Esophagus (tissue), 2 donors: ENCODE results near the gene PTPRJ. TPM values are rescaled to one million over a fixed set of nuclear protein-coding genes. Genes with fewer than 3 reads are reported as not detected.
"Not testable (repeated sequence)": the region's sequence is repeated elsewhere in the genome, so short reads cannot be mapped to it uniquely, and the experiment has no call there.

Experiments used
- H3K27ac ChIP-seq, 2 donors: one replicate each; pipeline ENCODE4 v1.5.1; 2013; ENCODE audit warnings: low read depth in 2 of 2, mild to moderate bottlenecking in 2 of 2, inconsistent platforms in 1 of 2, low read length in 1 of 2, moderate library complexity in 1 of 2
- H3K27me3 ChIP-seq, 2 donors: one replicate each; pipeline ENCODE4 v1.6.1; 2013; ENCODE audit warnings: low read length in 2 of 2, control low read depth in 1 of 2, mild to moderate bottlenecking in 1 of 2; ENCODE audit not compliant: insufficient read depth in 2 of 2, control insufficient read depth in 1 of 2
- H3K36me3 ChIP-seq, 2 donors: one replicate each; pipeline ENCODE4 v1.6.1; 2013; ENCODE audit warnings: low read length in 1 of 2; ENCODE audit not compliant: control insufficient read depth in 2 of 2, insufficient read depth in 2 of 2
- H3K4me1 ChIP-seq, 2 donors: one replicate each; pipeline ENCODE4 v1.6.1; 2013; ENCODE audit warnings: low read length in 1 of 2; ENCODE audit not compliant: control insufficient read depth in 2 of 2, insufficient read depth in 2 of 2
- H3K4me3 ChIP-seq, 2 donors: one replicate each; pipeline ENCODE4 v1.5.1; 2013; ENCODE audit warnings: low read length in 2 of 2, mild to moderate bottlenecking in 2 of 2, low read depth in 1 of 2, moderate library complexity in 1 of 2
- H3K9me3 ChIP-seq, 2 donors: one replicate each; pipeline ENCODE4 v1.6.1; 2013; ENCODE audit warnings: mild to moderate bottlenecking in 2 of 2, low read depth in 1 of 2, low read length in 1 of 2, moderate library complexity in 1 of 2; ENCODE audit not compliant: control insufficient read depth in 2 of 2, insufficient read depth in 1 of 2
- WGBS, 2 donors: extraction: QIAGEN DNeasy Blood & Tissue Kit; methylation state at CpG; one replicate each; pipeline ENCODE4 v1.1.7; 2013; 5-methylcytosine and 5-hydroxymethylcytosine counted together
- polyA plus RNA-seq, 2 donors: library from polyadenylated mRNA; stranded (reverse); fragments of 200-250 nt; gene quantifications; one replicate each; pipeline ENCODE4 v1.2.3, GENCODE V29; 2013
- donor health status: healthy with polysubstance abuse.
- donor health status: Bipolar disorder and iron deficiency.

Gene PTPRJ
- polyA plus RNA-seq, 2 donors = 0.47 to 0.55 TPM

DNA sequence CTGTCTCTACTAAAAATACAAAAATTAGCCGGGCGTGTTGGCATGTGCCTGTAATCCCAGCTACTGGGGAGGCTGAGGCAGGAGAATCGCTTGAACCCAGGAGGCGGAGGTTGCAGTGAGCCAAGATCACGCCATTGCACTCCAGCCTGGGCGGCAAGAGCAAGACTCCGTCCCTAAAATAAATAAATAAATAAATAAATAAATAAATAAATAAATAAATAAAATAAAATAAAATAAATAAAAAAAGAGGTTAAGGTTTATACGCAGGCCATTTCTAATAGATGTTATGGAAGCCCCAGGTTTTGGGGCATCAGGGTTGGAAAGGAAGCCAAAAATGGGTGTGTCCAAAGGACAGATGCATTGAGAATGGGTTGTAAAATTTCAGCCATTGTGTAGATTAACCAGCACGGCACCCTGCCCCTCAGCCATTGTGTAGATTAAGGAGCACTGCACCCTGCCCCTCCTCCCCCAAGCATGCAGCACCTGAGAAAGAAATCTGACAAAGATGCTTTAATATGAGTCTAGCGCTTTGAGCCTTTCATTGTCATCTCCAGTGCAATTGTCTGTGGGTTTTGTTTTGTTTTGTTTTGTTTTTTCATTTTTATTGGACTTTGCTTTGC lies 41.0 kb downstream of the PTPRJ start:
- 96% methylated on average over 10 of the region's 10 CpGs for WGBS, 2 donors
- H3K36me3 ChIP-seq, H3K27ac ChIP-seq, H3K9me3 ChIP-seq, H3K4me3 ChIP-seq, H3K4me1 ChIP-seq, H3K27me3 ChIP-seq: not testable (repeated sequence)

DNA sequence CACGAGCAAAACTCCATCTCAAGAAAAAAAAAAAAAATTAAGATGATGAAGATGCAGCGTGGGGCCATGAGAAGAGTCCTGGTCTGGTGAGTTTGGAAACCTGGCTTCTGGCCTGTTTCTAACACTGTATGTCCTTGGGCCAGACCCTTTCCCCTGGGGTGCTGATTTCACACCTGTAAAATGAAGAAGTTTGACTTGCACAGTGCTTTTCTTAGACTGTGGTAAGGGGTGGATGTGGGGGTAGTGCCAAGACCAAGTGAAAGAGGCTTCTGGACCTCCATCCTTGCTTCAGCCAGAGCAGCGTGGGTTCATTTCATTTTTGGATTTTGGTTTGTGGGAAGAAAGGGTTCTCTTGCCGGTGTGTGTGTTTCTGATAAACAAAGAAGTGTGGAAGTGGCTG lies 42.1 kb downstream of the PTPRJ start:
- Histone ChIP-seq H3K4me1 (peaks cover 2 to 3% of the 10 kb centered on the region in 2 donors), H3K4me3 (no peak overlapping the region), H3K9me3 (no peaks in the 10 kb centered on the region), H3K36me3 (no peaks in the 10 kb centered on the region), H3K27ac (no peak overlapping the region), H3K27me3 (no peaks in the 10 kb centered on the region)
- 83 to 90% methylated on average over 4 of the region's 4 CpGs for WGBS, 2 donors

DNA sequence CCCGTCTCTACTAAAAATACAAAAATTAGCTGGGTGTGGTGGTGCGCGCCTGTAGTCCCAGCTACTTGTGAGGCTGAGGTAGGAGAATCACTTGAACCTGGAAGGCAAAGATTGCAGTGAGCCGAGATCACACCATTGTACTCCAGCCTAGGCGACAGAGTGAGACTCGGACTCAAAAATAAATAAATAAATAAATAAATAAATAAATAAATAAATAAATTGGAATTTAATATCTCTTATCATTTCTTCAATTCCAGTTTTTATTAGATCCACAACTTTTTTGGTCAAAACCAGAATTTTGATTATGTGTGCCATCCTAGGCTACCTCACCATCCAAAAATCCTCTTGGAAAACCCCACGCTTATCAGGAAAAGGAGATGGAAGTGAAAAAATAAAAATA lies 43.2 kb downstream of the PTPRJ start:
- not testable (repeated sequence) for H3K9me3 ChIP-seq, H3K27me3 ChIP-seq, H3K36me3 ChIP-seq, H3K4me3 ChIP-seq, H3K27ac ChIP-seq, H3K4me1 ChIP-seq
- WGBS, 2 donors = 95 to 97% methylated on average over 7 of the region's 7 CpGs

DNA sequence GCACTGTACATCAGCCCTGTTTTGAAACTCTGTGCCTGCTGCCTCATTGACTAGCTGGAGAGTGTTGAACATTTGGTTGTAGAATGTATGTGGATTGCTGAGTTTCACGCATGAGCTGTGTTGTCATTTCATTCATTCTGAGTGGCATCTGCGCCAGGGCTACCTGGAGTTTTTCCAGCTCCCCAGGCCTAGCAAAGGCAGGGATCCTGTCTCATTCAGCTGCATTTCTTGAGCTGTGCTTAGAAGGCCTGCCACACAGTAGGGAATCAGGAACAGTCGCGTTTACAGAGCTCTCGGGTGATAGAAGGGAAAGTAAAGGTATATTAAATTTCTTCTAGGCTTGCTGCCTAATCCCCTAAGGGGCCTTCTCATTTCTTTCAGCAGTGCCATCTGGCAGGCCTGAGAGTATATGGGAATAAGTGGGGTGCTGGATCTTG lies 44.3 kb downstream of the PTPRJ start:
- Histone ChIP-seq H3K27ac (no peak overlapping the region), H3K4me3 (no peak overlapping the region), H3K4me1 (peaks cover 0 to 5% of the 10 kb centered on the region in 2 donors), H3K27me3 (no peaks in the 10 kb centered on the region), H3K9me3 (no peaks in the 10 kb centered on the region), H3K36me3 (no peaks in the 10 kb centered on the region)
- 55 to 62% methylated on average over 5 of the region's 5 CpGs for WGBS, 2 donors

DNA sequence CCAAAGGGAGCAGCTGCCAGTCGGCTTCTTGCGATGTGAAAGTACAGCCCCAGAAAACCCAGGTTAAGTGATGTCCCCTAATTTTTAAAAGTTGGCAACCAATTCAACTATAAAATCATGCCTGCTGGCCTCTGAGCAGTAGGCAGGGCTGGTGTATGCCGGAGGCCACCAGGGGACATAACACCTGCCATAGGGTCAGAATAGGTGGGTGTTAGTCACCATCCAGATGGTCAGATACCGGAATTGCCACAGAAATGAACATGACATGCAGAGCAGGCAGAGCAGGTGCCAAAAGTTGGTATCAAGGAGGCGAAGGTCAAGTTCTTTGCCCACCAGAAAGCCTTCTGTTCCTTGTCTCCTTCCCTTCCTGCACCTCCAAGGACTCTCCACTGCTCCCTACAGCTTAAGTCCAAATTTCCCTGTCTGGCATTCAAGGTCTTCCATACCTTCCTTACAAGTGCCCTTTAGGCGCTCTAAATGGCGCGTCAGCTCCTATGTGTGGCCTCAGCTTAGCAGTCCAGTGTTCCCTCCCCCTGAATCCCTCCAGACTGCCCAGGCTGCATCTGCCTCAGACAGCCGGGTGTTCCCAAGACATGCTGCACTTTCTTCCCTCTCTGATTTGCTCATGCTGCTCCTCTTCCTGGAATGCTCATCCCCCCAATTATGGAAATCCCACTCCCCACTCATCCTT lies 45.1 kb downstream of the PTPRJ start:
- no peak overlapping the region for H3K4me3 ChIP-seq
- no peaks in the 10 kb centered on the region for H3K36me3 ChIP-seq
- WGBS, 2 donors = 91 to 92% methylated on average over 9 of the region's 9 CpGs
- H3K27ac ChIP-seq = no peak overlapping the region
- peaks cover 0 to 5% of the 10 kb centered on the region in 2 donors for H3K4me1 ChIP-seq
- H3K9me3 ChIP-seq = no peaks in the 10 kb centered on the region
- H3K27me3 ChIP-seq = no peaks in the 10 kb centered on the region

DNA sequence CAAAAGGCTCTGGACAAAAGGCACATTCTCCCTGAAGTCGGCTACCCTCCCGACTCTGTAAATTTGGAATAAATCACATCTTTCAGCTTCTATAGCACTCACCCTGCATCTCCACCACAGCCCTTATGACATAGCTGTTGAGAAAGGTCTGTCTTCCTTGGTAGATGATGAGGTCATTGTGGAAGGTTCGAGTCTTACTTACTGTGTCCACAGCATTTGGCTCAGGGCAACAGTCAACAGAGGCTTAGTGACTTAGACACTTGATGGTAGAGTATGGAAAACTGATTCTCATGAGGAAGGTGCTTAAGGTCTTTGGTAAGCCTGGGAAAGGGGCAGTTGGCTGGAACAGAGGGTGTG lies 45.6 kb downstream of the PTPRJ start:
- peaks cover 0 to 5% of the 10 kb centered on the region in 2 donors for H3K4me1 ChIP-seq
- H3K4me3 ChIP-seq = no peak overlapping the region
- H3K36me3 ChIP-seq = no peaks in the 10 kb centered on the region
- 86 to 87% methylated on average over 3 of the region's 3 CpGs for WGBS, 2 donors
- no peaks in the 10 kb centered on the region for H3K27me3 ChIP-seq
- no peak overlapping the region for H3K27ac ChIP-seq
- H3K9me3 ChIP-seq = no peaks in the 10 kb centered on the region

DNA sequence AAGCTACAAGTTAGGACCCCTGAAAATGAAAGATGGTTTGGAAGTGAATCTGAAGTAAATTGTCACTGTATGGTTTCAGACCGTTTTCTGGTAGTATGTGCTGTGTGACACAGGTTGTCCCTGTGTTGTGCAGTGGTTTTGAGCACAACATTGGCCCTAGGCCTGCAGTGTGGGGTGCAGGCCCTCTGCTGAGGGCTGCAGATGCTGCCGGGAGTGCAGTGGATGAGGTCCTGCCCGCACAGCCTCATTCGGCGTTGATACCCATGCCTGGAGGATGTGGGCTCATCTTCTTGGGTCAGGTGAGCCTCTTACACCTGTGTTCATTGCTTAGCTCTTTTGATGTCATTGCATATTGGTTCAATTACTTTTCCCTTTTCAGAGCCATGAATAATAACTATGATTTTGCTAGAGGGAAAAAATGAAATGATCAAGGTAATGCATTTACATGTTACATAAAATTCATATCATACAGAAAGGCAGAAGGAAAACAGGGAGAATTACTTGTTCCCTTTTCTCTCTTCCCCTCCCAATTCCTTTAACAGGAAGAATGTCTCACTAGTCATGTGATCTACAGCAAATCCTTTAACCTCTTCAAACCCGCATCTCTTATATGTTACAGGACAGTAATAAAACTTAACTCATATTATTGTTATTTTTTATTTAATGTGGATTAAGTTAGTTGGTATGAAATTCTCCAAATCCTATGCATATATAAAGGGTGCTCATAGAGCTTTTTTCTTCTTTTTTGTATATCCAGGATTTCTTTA lies 48.7 kb downstream of the PTPRJ start:
- peak overlapping the region; percentile 0 to 16 for H3K27ac ChIP-seq
- H3K9me3 ChIP-seq = no peaks in the 10 kb centered on the region
- no peak overlapping the region for H3K4me3 ChIP-seq
- H3K36me3 ChIP-seq = no peaks in the 10 kb centered on the region
- H3K27me3 ChIP-seq = no peaks in the 10 kb centered on the region
- WGBS, 2 donors = 59 to 64% methylated on average over 6 of the region's 6 CpGs
- H3K4me1 ChIP-seq = peaks cover 0 to 5% of the 10 kb centered on the region in 2 donors

DNA sequence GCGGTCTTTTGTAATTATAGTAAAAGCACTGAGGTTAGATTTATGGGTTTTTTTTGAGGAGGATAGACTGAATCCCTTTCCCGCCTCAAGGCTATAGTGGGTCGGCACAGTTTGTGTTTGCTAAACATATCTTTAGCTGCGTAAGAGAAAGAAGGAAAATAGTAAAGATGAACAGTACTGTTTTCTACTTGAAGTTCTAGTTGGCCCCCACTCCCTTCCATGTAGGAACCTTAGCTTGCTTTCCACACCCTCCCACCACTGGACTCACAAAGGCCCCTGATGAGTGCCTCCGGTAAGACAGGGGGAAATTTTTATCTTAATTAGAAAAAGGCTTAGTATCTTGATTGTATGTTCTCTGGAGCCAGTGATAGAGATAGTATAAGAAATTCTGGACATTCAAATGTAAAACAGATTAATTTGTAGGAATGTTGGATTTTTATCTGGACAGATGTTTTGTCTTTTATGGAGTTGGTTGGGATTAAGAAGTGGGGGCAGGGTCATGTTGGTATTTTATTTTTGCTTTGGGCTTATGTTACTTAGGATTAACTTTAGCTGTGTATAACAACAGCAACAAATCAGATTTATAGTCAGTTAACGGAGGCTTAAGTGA lies 49.4 kb downstream of the PTPRJ start:
- H3K27ac ChIP-seq = no peak overlapping the region

DNA sequence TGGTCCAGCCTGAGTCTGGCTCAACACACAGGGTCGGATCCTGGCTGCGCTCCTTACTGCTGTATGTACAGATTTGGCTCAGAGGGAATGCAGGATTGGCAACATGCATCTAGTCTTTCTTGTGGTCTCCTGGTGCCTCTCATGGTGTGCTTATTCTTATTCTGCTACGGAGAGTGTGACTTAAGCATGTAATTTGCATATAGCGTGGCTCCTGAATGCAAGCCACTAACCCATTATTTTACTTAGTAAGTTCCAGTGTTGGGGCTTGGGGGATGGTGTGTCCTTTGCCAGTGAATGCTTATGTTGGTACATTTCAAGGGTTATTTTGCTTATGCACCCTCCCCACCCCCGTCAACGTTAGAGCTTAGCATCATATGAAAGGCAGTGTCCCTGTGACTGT lies 51.2 kb downstream of the PTPRJ start:
- H3K9me3 ChIP-seq = no peaks in the 10 kb centered on the region
- H3K36me3 ChIP-seq = peaks cover 0 to 2% of the 10 kb centered on the region in 2 donors
- WGBS, 2 donors = 83 to 91% methylated on average over 6 of the region's 6 CpGs
- H3K4me1 ChIP-seq = peaks cover 0 to 5% of the 10 kb centered on the region in 2 donors
- no peak overlapping the region for H3K4me3 ChIP-seq
- H3K27me3 ChIP-seq = no peaks in the 10 kb centered on the region
- no peak overlapping the region for H3K27ac ChIP-seq

More for the DNA sequence above, 49.4 kb downstream of the PTPRJ start:
- WGBS, 2 donors = 73 to 78% methylated on average over 6 of the region's 6 CpGs
- H3K4me1 ChIP-seq = peaks cover 0 to 5% of the 10 kb centered on the region in 2 donors
- no peak overlapping the region for H3K4me3 ChIP-seq
- H3K9me3 ChIP-seq = no peaks in the 10 kb centered on the region
- H3K27me3 ChIP-seq = no peaks in the 10 kb centered on the region
- no peaks in the 10 kb centered on the region for H3K36me3 ChIP-seq
